ENCODE measurements around the gene UQCC5. TPM values are rescaled to one million over a fixed set of nuclear protein-coding genes. Genes with fewer than 3 reads are reported as not detected.

Gene UQCC5
- total and polyA plus RNA-seq, 4 donors, result 3.3 to 39.9 (median 6.8) TPM

DNA sequence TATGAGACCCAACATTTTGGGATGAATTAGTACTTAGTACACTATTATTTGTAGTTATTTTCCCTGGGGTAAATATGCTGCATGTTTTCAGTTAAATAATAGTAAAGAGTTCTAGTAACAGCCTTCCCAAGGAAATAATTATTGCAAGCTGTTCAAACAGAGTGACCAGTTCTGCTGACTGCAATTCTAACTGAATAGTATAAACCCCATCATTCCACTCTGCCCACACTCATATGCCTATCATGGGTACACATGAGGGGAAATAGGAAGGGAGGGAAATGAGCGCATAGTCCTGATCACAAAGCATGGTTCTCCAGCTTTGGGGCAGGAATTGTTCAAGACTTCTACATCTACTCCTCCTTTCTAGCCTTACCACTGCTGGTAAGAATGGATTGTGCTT, 18.7 kb downstream of the UQCC5 start:
- no peak overlapping the region for H3K9ac ChIP-seq (ENCODE audit: low read depth in 1 of 2, low read length in 2 of 2)
- H3K36me3 ChIP-seq (ENCODE audit: control insufficient read depth in 4 of 4, insufficient read depth in 3 of 4, low read depth in 1 of 4, low read length in 3 of 4), result peaks cover 12 to 45% (median 31%) of the 10 kb centered on the region in 4 donors
- WGBS, result 98% methylated on average over 1 of the region's 1 CpG
- H3K4me3 ChIP-seq (ENCODE audit: low read depth in 1 of 3, low read length in 3 of 3), result no peak overlapping the region
- no peaks in the 10 kb centered on the region for H3K9me3 ChIP-seq (ENCODE audit: control insufficient read depth in 4 of 4, low read length in 3 of 4)
- TF ChIP-seq HNF4A (conservative IDR thresholded peaks at IDR 0.05) (no peak), NR2F2 (IDR thresholded peaks at IDR 0.05) (no peak), REST (IDR thresholded peaks at IDR 0.05) (no peak), EGR1 (IDR thresholded peaks at IDR 0.05; ENCODE audit: low read depth in 2 of 2) (no peak), FOXA2 (IDR thresholded peaks at IDR 0.05) (no peak), TAF1 (conservative IDR thresholded peaks at IDR 0.05) (no peak), HNF4G (IDR thresholded peaks at IDR 0.05) (no peak), YY1 (IDR thresholded peaks at IDR 0.05) (no peak), CTCF (IDR thresholded peaks at IDR 0.05; ENCODE audit: low read depth, low read length, missing input control) (no peak), GABPA (IDR thresholded peaks at IDR 0.05 in 1 of 2, conservative IDR thresholded peaks at IDR 0.05 in 1 of 2) (no peak), RXRA (IDR thresholded peaks at IDR 0.05) (no peak), RAD21 (IDR thresholded peaks at IDR 0.05) (no peak), ZBTB33 (IDR thresholded peaks at IDR 0.05) (no peak)
- H3K27me3 ChIP-seq (ENCODE audit: control insufficient read depth in 4 of 4, insufficient read depth in 4 of 4, low read length in 3 of 4), result no peaks in the 10 kb centered on the region
- peaks cover 0 to 7% (median 0%) of the 10 kb centered on the region in 4 donors for H3K4me1 ChIP-seq (ENCODE audit: control insufficient read depth in 4 of 4, insufficient read depth in 4 of 4, low read length in 3 of 4)
- no peak for DNase-seq (ENCODE audit: low spot score)
- H3K27ac ChIP-seq (ENCODE audit: low read depth in 1 of 2, low read length in 2 of 2), result no peak overlapping the region

DNA sequence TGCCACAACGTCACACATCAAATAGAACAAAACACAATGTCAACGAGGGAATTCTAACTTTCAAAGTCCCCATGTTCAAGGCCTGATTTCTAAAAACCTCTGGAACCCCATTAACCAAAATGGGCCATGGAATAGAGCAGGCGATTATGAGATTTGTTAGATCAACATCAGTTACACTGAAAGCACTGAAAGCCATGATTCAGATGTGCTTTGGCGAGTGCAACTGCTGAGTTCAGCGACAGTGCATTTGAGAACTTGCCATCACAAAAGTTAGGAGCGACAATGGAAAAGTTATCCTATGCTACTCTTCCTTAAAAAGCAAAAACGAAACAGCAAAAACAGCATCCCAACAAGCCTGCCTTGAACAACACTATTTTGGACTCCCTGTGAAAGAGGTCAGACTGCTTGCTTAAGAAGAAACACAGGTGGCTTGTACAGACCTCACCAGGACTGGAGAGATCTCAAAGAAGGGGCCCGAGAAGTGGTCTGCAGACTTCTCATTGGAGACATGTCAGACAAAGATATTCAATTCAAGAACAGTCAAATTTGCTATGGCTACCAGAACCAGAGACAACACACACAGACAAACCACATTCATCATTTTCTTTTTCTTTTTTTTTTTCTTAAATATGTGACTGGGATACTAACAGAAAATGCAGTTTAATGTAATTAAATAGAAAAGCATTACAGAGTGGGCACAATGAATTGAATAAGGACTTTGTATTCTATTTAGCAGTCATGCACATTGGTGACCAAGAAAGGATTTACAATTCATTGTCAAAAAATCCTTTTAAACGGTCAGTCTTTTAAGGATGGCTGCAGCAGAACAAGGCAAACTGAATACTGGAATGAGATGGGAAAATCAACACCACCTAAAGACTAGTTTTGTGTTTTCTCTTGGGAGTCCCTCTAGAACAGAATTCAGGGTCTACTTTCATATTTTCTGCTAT, 20.9 kb downstream of the UQCC5 start:
- H3K9me3 ChIP-seq (ENCODE audit: control insufficient read depth in 4 of 4, low read length in 3 of 4), result no peaks in the 10 kb centered on the region
- H3K36me3 ChIP-seq (ENCODE audit: control insufficient read depth in 4 of 4, insufficient read depth in 3 of 4, low read depth in 1 of 4, low read length in 3 of 4), result peaks cover 12 to 42% (median 36%) of the 10 kb centered on the region in 4 donors
- H3K27me3 ChIP-seq (ENCODE audit: control insufficient read depth in 4 of 4, insufficient read depth in 4 of 4, low read length in 3 of 4), result no peaks in the 10 kb centered on the region
- H3K9ac ChIP-seq (ENCODE audit: low read depth in 1 of 2, low read length in 2 of 2), result no peak overlapping the region
- no peak for TF ChIP-seq YY1 (IDR thresholded peaks at IDR 0.05)
- TF ChIP-seq EGR1 (IDR thresholded peaks at IDR 0.05; ENCODE audit: low read depth in 2 of 2), result no peak
- no peak for TF ChIP-seq FOXA2 (IDR thresholded peaks at IDR 0.05)
- TF ChIP-seq, protein P1, sequence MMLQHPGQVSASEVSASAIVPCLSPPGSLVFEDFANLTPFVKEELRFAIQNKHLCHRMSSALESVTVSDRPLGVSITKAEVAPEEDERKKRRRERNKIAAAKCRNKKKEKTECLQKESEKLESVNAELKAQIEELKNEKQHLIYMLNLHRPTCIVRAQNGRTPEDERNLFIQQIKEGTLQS (IDR thresholded peaks at IDR 0.05), result no peak
- no peak for TF ChIP-seq TAF1 (conservative IDR thresholded peaks at IDR 0.05)
- peaks cover 0 to 7% (median 0%) of the 10 kb centered on the region in 4 donors for H3K4me1 ChIP-seq (ENCODE audit: control insufficient read depth in 4 of 4, insufficient read depth in 4 of 4, low read length in 3 of 4)
- H3K4me3 ChIP-seq (ENCODE audit: low read depth in 1 of 3, low read length in 3 of 3), result no peak overlapping the region
- WGBS, result 85% methylated on average over 9 of the region's 9 CpGs
- no peak for DNase-seq (ENCODE audit: low spot score)
- no peak overlapping the region for H3K27ac ChIP-seq (ENCODE audit: low read depth in 1 of 2, low read length in 2 of 2)

All from liver (tissue), 9 donors.